MM.1S (cell line): ENCODE measurements around the gene USP49.

Experiments
- EZH2 ChIP-seq: fragments of 300-600 bp; sonication (generic); optimal IDR thresholded peaks from 2 replicates; pipeline ENCODE3; 2017; ENCODE audit warnings: low read depth, mild to moderate bottlenecking, antibody characterized with exemption, low read length, mixed read lengths
- EZH2phosphoT487 ChIP-seq: fragments of 300-600 bp; sonication (generic); IDR thresholded peaks from 2 replicates; pipeline ENCODE4 v1.6.1; 2018; ENCODE audit warnings: antibody characterized with exemption, low read length
- TF ChIP-seq, protein P1 (sequence below): fragments of 300-600 bp; sonication (generic); IDR thresholded peaks from 2 replicates; pipeline ENCODE4 v1.5.1; 2016; ENCODE audit warnings: antibody characterized with exemption, low read length, mixed read lengths

DNA sequence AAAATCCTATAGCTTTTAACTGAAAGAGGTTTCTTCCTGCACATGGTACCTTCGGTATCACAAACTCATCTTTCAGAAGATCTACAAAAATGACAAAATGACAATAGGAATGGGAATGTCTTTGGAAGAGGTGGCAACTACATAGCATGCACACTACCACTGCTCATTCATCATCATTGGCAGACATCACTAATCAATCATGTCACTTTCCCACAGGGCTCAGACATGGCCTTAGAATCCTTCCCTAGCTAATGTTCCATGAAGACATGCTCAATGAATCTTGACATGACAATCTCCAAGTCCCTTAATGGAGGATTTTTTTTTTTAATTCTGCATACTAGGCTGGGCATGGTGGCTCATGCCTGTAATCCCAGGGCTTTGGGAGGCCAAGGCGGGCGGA, 144.8 kb downstream of the USP49 start:
- TF ChIP-seq, protein P1, sequence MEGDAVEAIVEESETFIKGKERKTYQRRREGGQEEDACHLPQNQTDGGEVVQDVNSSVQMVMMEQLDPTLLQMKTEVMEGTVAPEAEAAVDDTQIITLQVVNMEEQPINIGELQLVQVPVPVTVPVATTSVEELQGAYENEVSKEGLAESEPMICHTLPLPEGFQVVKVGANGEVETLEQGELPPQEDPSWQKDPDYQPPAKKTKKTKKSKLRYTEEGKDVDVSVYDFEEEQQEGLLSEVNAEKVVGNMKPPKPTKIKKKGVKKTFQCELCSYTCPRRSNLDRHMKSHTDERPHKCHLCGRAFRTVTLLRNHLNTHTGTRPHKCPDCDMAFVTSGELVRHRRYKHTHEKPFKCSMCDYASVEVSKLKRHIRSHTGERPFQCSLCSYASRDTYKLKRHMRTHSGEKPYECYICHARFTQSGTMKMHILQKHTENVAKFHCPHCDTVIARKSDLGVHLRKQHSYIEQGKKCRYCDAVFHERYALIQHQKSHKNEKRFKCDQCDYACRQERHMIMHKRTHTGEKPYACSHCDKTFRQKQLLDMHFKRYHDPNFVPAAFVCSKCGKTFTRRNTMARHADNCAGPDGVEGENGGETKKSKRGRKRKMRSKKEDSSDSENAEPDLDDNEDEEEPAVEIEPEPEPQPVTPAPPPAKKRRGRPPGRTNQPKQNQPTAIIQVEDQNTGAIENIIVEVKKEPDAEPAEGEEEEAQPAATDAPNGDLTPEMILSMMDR: no peak
- TF ChIP-seq EZH2phosphoT487: no peak
- TF ChIP-seq EZH2: no peak
